Measurements from ENCODE around the gene ACTG2.
A peak's percentile ranks its signal among the peaks of the same experiment; 100 is the strongest.

Gene ACTG2

GRCh38 chr2:73952499-73953446, 60.0 kb downstream of the ACTG2 start:
- DNase-seq (ENCODE audit: low read depth, low spot score) = no peak
- H3K4me3 ChIP-seq (ENCODE audit: low read length) = no peak overlapping the region

DNA sequence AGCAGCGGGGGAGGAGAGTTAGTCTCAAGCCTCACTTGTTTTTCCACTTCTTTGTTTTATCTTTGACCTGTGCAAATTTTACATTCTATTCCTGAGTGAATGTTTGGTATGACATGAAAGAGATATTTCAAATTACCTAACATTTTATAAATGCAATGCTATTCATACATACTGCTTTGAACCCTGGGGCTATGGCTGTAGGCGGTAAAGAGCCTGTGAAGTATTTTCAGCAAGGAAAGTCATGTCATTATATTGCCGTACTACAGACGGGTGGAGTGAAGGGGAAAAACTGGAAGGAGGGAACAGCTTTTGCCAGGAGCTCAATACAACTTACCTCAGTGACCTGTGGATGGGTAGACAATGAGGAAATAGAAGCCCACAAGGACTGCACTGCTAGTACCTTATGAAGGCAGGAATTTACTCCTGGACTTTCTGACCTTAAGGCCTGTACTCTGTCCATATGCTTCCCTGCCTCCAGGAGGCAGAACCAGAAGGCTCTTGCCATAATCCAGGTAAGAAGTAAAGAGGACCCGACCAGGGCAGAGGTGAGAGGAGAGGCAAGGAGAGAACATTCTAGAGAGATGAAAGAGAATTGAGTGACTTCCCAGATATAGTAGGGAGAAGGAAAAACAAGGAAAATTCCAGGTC, 63.5 kb downstream of the ACTG2 start:
- DNase-seq (ENCODE audit: low read depth, low spot score) = no peak
- H3K4me3 ChIP-seq (ENCODE audit: low read length) = no peak overlapping the region

GRCh38 chr2:73961274-73961673, 68.5 kb downstream of the ACTG2 start:
- no peak overlapping the region for H3K4me3 ChIP-seq (ENCODE audit: low read length)
- DNase-seq (ENCODE audit: low read depth, low spot score) = no peak

GRCh38 chr2:73961823-73962615, 69.2 kb downstream of the ACTG2 start:
- DNase-seq (ENCODE audit: low read depth, low spot score) = no peak
- no peak overlapping the region for H3K4me3 ChIP-seq (ENCODE audit: low read length)

GRCh38 chr2:73962798-73963197, 70.0 kb downstream of the ACTG2 start:
- DNase-seq (ENCODE audit: low read depth, low spot score) = no peak

DNA sequence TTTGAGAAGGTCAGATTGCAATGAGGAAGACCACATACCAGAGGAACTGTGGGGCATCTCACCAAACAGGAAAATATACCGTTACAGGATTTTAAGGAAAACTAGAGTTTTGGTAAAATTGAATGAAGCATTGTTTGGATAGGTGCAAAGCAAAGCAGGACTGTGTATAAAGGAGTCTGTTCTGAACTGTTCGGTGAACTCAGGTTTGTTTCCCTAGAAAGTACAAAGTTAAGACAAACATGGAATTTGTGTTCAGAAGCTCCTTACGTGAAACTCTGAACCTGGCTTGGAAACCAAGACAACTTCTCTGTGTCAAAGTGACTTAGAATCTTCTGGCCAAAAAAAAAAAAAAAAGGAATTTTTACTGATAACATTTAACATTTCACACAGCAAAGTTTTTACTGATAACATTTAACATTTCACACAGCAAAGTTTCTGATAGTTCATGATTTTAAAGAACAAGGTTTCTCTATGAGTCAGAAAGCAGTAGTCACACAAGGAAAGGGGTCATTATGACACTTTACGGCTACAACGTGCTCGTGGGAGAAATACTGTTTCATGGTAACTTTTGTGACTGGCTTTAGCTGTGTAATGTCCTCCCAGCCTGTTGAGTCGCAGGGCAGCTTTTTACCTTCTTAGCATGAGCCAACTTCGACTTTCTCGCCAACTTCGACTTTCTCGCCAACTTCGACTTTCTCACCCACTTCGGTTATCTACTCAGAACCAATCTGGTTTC, 70.7 kb downstream of the ACTG2 start:
- no peak overlapping the region; the same call in 1 of the 2 replicates for H3K4me3 ChIP-seq (ENCODE audit: low read length)
- no peak for DNase-seq (ENCODE audit: low read depth, low spot score)

More at GRCh38 chr2:73962798-73963197, 70.0 kb downstream of the ACTG2 start:
- H3K4me3 ChIP-seq (ENCODE audit: low read length) = no peak overlapping the region

- no peak overlapping the region; the same call in 1 of the 2 replicates for H3K4me3 ChIP-seq (ENCODE audit: low read length)
- peak; percentile 82 for DNase-seq (ENCODE audit: low read depth, low spot score)
Observed at GRCh38 chr2:73964223-73964622, 71.4 kb downstream of the ACTG2 start.

GRCh38 chr2:73965053-73965452, 72.2 kb downstream of the ACTG2 start:
- no peak overlapping the region for H3K4me3 ChIP-seq (ENCODE audit: low read length)
- no peak for DNase-seq (ENCODE audit: low read depth, low spot score)

GRCh38 chr2:73968357-73968937, 75.6 kb downstream of the ACTG2 start:
- DNase-seq (ENCODE audit: low read depth, low spot score) = no peak
- no peak overlapping the region for H3K4me3 ChIP-seq (ENCODE audit: low read length)

- DNase-seq (ENCODE audit: low read depth, low spot score) = no peak
Observed at GRCh38 chr2:73969356-73969755, 76.5 kb downstream of the ACTG2 start.

More at GRCh38 chr2:73969356-73969755, 76.5 kb downstream of the ACTG2 start:
- no peak overlapping the region for H3K4me3 ChIP-seq (ENCODE audit: low read length)

Measured in Jurkat, Clone E6-1 (cell line).